HepG2 (cell line): ENCODE measurements around the gene C9orf50. TPM values are rescaled to one million over a fixed set of nuclear protein-coding genes. Genes with fewer than 3 reads are reported as not detected.
A peak's percentile ranks its signal among the peaks of the same experiment; 100 is the strongest.

ENCODE experiments used
- ATAC-seq: fragments of 200-7000 bp; cut with Tn5 transposase; 3 replicates; pipeline ENCODE4 v1.9.1; 2020; ENCODE audit warnings: mild to moderate bottlenecking, moderate library complexity
- BruUV-seq: library from RNA; stranded (reverse); fragments of 400-500 nt; replicated peaks from 2 replicates; lab custom pipeline; 2021; lab: Mats Ljungman, UMichigan
- CTCF ChIA-PET: fragments of 300-600 bp; formaldehyde crosslinking; extraction: SDS; loops from one replicate; lab custom pipeline; 2021; ENCODE audit warnings: low total read pairs, inconsistent platforms, low intra/inter-chr PET ratio; lab: Yijun Ruan, JAX
- POLR2A ChIA-PET: fragments of 350-600 bp; sonication (Branson Sonifier 250); formaldehyde crosslinking; loops from one replicate; lab custom pipeline; 2020; ENCODE audit warnings: antibody characterized with exemption, inconsistent platforms; lab: Yijun Ruan, JAX
- DNase-seq: peaks from one replicate; pipeline ENCODE4 v3.0.0-alpha.2; 2015; ENCODE audit warnings: low spot score
- FAIRE-seq: peaks from 3 replicates; lab custom pipeline; 2011; peaks lifted over from hg19 to GRCh38; lab: Jason Lieb, UNC
- H2AFZ ChIP-seq: one replicate; pipeline ENCODE4 v1.6.1; 2011; ENCODE audit warnings: low read length, inconsistent platforms
- H3K27ac ChIP-seq: fragments of 300-600 bp; 3 replicates; pipeline ENCODE4 v1.8.0; 2011; ENCODE audit warnings: mixed run types, mild to moderate bottlenecking, mixed read lengths, low read length, inconsistent platforms; ENCODE audit not compliant: insufficient read depth; ENCODE audit errors: extremely low read length
- H3K27me3 ChIP-seq, 2 experiments: fragments of 200-600 bp in 1 of 2; 2 replicates in 1 of 2; 3 replicates in 1 of 2; pipeline versions ENCODE4 v1.6.0 to v1.8.0; 2011; ENCODE audit warnings: low read length in 2 of 2, mild to moderate bottlenecking in 2 of 2, moderate library complexity in 2 of 2, inconsistent platforms in 1 of 2; ENCODE audit not compliant: insufficient read depth in 2 of 2, control insufficient read depth in 1 of 2
- H3K36me3 ChIP-seq, 2 experiments: fragments of 200-600 bp in 1 of 2; replicated peaks in 1 of 2; 2 replicates in 1 of 2; 3 replicates in 1 of 2; pipeline versions ENCODE4 v1.5.1 to v1.8.0; 2011; ENCODE audit warnings: low read length in 2 of 2, inconsistent platforms in 1 of 2; ENCODE audit not compliant: insufficient read depth in 2 of 2, control insufficient read depth in 1 of 2
- H3K4me1 ChIP-seq: 2 replicates; pipeline ENCODE4 v1.5.1; 2012; ENCODE audit warnings: low read length, inconsistent platforms; ENCODE audit not compliant: insufficient read depth
- H3K4me2 ChIP-seq: 2 replicates; pipeline ENCODE4 v1.6.0; 2011; ENCODE audit warnings: low read depth, low read length, inconsistent platforms
- H3K4me3 ChIP-seq, 3 experiments: fragments of 200-600 bp in 1 of 3; sonication (generic), shearing (Covaris generic) in 1 of 3; replicated peaks in 1 of 3; 2 replicates each; pipeline ENCODE4 v1.5.1; 2011 to 2016; ENCODE audit warnings: low read length in 3 of 3, inconsistent platforms in 2 of 3, low read depth in 2 of 3, mild to moderate bottlenecking in 2 of 3, control low read depth in 1 of 3, mixed read lengths in 1 of 3; ENCODE audit not compliant: insufficient read depth in 1 of 3
- H3K79me2 ChIP-seq: one replicate; pipeline ENCODE4 v1.6.1; 2011; ENCODE audit warnings: low read length, inconsistent platforms; ENCODE audit not compliant: insufficient read depth
- H3K9ac ChIP-seq: 2 replicates; pipeline ENCODE4 v1.6.0; 2011; ENCODE audit warnings: mild to moderate bottlenecking, low read depth, low read length, inconsistent platforms; ENCODE audit not compliant: insufficient read depth
- H3K9me3 ChIP-seq: 2 replicates; pipeline ENCODE4 v1.5.1; 2012; ENCODE audit warnings: mild to moderate bottlenecking, low read length
- H4K20me1 ChIP-seq: 2 replicates; pipeline ENCODE4 v1.6.0; 2011; ENCODE audit warnings: inconsistent platforms, mild to moderate bottlenecking, low read length, moderate library complexity; ENCODE audit not compliant: insufficient read depth
- ARNTL ChIP-seq: sonication (generic); formaldehyde crosslinking; IDR thresholded peaks from 2 replicates; pipeline ENCODE4 v1.4.0; 2020; ENCODE audit warnings: mild to moderate bottlenecking, missing genetic modification reagents
- EP300 ChIP-seq, 3 experiments: sonication (generic) in 1 of 3; formaldehyde crosslinking in 1 of 3; IDR thresholded peaks; 2 replicates each; pipeline versions ENCODE4 v1.5.1 to v1.6.1; 2011 to 2020; ENCODE audit warnings: low read depth in 2 of 3, low read length in 2 of 3, borderline replicate concordance in 1 of 3, improper control_type of control experiment in 1 of 3, mild to moderate bottlenecking in 1 of 3, missing genetic modification reagents in 1 of 3, moderate library complexity in 1 of 3
- ETV5 ChIP-seq: IDR thresholded peaks from 2 replicates; pipeline ENCODE4 v1.6.1; 2018; ENCODE audit warnings: missing biosample characterization, missing genetic modification reagents, inconsistent platforms, borderline replicate concordance
- MED1 ChIP-seq: sonication (generic); formaldehyde crosslinking; IDR thresholded peaks from 2 replicates; pipeline ENCODE4 v1.4.0; 2020; ENCODE audit warnings: missing genetic modification reagents
- MEIS1 ChIP-seq: sonication (generic); formaldehyde crosslinking; IDR thresholded peaks from 2 replicates; pipeline ENCODE4 v1.9.0; 2021; ENCODE audit warnings: mild to moderate bottlenecking, missing genetic modification reagents, moderate library complexity, borderline replicate concordance
- POLR2AphosphoS5 ChIP-seq: IDR thresholded peaks from 2 replicates; pipeline ENCODE4 v1.6.1; 2012; ENCODE audit warnings: low read depth, low read length
- THYN1 ChIP-seq: sonication (generic); formaldehyde crosslinking; IDR thresholded peaks from 2 replicates; pipeline ENCODE4 v1.8.1; 2023; ENCODE audit warnings: low read depth, mild to moderate bottlenecking, moderate library complexity, missing genetic modification reagents, borderline replicate concordance
- ZNF329 ChIP-seq: sonication (generic); formaldehyde crosslinking; IDR thresholded peaks from 2 replicates; pipeline ENCODE4 v1.9.0; 2021; ENCODE audit warnings: low read depth, mild to moderate bottlenecking, missing genetic modification reagents
- WGBS: methylation state at CpG from one replicate; pipeline ENCODE4 v1.1.6; 2017; ENCODE audit warnings: low lambda C conversion rate; 5-methylcytosine and 5-hydroxymethylcytosine counted together
- in situ Hi-C: cut with HindIII; loops from 2 replicates; pipeline ENCODE4 v1.10.0; 2017; ENCODE audit warnings: low pct_unique_long_range_greater_than_20kb; ENCODE audit not compliant: extremely low pct_ligation_motif_present
- intact Hi-C: fragments of 100-400 bp; cut with micrococcal nuclease; formaldehyde crosslinking; loops from one replicate; pipeline ENCODE4 v1.10.0; 2022; ENCODE audit not compliant: unreplicated experiment
- polyA plus RNA-seq, 8 experiments: library from polyadenylated mRNA; depleted of rRNA in 3 of 8; stranded (reverse) in 7 of 8; unstranded in 1 of 8; fragments of >200 nt; fragmentation: Illumina TruSeq in 4 of 8; extraction: Trizol in 4 of 8; gene quantifications; 2 replicates each; pipeline versions ENCODE4 v1.2.1 to v1.2.3, GENCODE V29; 2011 to 2016; ENCODE audit warnings: low read depth in 4 of 8, missing spikeins in 1 of 8, mixed read lengths in 1 of 8; ENCODE audit not compliant: insufficient read depth in 1 of 8
- total RNA-seq, 5 experiments: library from RNA; depleted of rRNA; stranded (reverse); fragments of >200 nt; fragmentation: Illumina TruSeq; extraction: Trizol; gene quantifications; 2 replicates each; pipeline ENCODE4 v1.2.3, GENCODE V29; 2016; ENCODE audit warnings: low read depth in 1 of 5
- TF ChIP-seq, protein P1 (sequence below): IDR thresholded peaks from 2 replicates; pipeline ENCODE4 v1.6.1; 2012; ENCODE audit warnings: low read length, improper control_type of control experiment

Gene C9orf50
- total and polyA plus RNA-seq, 2 of the 13 experiments (the other 11 are each of a cell fraction or from before 2014, with no cell fraction given) = not detected

DNA sequence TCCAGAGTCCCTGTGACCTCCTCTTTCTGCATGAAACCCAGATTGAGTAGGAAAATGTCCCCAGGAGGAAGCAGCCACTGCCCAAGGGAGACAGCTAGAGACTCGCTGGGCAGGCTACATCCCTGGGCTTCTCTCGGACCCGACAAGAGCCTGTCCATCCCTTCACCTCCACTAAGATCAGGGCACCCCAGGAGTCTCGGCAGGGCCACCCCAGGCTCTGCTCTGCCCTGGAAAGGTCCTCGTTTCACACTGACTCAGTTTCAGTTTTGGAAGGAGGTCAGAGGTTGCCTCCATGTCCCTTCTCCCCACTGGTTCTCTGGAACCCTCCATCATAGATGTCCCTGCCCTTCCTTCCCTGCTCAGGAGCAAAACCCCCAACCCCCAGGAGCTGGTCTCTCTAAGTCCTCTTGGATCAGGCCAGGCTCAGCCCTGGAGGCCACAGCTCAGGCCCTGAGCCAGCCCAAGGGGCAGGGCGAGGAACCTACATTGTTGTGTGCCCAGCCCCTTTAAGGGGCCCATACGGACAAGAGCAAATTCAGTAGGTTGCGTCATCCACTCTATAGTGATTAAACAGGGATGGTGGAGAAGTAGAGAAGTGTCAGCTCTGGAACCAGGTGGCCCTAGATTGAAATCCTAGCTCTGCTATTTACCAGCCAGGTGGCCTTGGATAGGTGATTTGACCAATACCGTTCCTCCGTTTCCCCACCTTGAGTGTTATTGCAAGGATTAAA lies 37.4 kb downstream of the C9orf50 start (continued):
- 0 out of 4 replicates have a peak, but pooled peaks of 1 of the 2 experiments have one; percentile 8 for TF ChIP-seq EP300 (IDR thresholded peaks at IDR 0.05; ENCODE audit: low read depth in 2 of 2, low read length in 2 of 2)
- TF ChIP-seq EP300 (CRISPR knock-in tag; IDR thresholded peaks at IDR 0.05; ENCODE audit: borderline replicate concordance) = 0 out of 2 replicates have a peak, but pooled peaks have one; percentile 33
- TF ChIP-seq ETV5 (CRISPR knock-in tag) = peak; percentile 9; the same call in 1 of the 2 replicates
- no peak for TF ChIP-seq ARNTL

DNA sequence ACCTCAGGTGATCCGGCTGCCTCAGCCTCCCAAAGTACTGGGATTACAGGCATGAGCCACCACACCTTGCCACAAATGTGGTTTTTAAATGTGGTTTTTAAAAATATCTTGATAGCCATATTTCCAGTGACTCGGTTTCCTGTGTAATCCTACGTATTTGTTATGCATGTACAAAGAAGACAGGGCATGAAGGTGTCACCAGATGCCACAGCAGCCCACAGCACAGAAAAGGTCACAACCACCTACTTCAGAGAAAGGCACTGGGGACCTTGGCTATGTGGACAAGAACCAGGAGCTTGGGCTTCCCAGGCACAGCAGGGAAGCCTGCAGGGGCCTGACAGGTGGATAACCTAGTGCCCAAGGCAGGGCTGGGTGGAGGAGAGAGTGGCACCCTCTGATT lies 38.0 kb downstream of the C9orf50 start:
- peak overlapping the region; percentile 23; the same call in 1 of the 2 replicates for H3K9ac ChIP-seq
- CTCF ChIA-PET = no interaction called here
- peak overlapping the region; percentile 21 for H3K27ac ChIP-seq
- peaks cover 75% of the 10 kb centered on the region for H3K4me1 ChIP-seq
- WGBS = 93% methylated on average over 3 of the region's 3 CpGs
- no peaks in the 10 kb centered on the region for H3K9me3 ChIP-seq
- H3K27me3 ChIP-seq = no peaks in the 10 kb centered on the region
- H2AFZ ChIP-seq = no peak overlapping the region
- POLR2A ChIA-PET = interaction anchor here (0.5 to 2.7 kb wide), 9 partner anchors 10 to 248 kb away, joined by 3 to 60 read pairs (median 8); no protein-coding TSS in a partner anchor
- peak overlapping the region; percentile 57; the same call in 1 of the 2 replicates for H3K4me2 ChIP-seq
- H3K4me3 ChIP-seq = no peak overlapping the region
- peaks cover 9% of the 10 kb centered on the region for H3K79me2 ChIP-seq
- intact Hi-C loops = no loop called here
- no peaks in the 10 kb centered on the region for H4K20me1 ChIP-seq
- H3K36me3 ChIP-seq = no peaks in the 10 kb centered on the region
- DNase-seq (no peak), FAIRE-seq (no peak), ATAC-seq (no peak)
- BruUV-seq = no TSS peak
- no peak for TF ChIP-seq ZNF329 (CRISPR knock-in tag)
- no peak for TF ChIP-seq THYN1 (CRISPR knock-in tag)
- TF ChIP-seq POLR2AphosphoS5 = no peak
- TF ChIP-seq MED1 (CRISPR knock-in tag) = no peak
- TF ChIP-seq MEIS1 (CRISPR knock-in tag) = no peak
- TF ChIP-seq, protein P1, sequence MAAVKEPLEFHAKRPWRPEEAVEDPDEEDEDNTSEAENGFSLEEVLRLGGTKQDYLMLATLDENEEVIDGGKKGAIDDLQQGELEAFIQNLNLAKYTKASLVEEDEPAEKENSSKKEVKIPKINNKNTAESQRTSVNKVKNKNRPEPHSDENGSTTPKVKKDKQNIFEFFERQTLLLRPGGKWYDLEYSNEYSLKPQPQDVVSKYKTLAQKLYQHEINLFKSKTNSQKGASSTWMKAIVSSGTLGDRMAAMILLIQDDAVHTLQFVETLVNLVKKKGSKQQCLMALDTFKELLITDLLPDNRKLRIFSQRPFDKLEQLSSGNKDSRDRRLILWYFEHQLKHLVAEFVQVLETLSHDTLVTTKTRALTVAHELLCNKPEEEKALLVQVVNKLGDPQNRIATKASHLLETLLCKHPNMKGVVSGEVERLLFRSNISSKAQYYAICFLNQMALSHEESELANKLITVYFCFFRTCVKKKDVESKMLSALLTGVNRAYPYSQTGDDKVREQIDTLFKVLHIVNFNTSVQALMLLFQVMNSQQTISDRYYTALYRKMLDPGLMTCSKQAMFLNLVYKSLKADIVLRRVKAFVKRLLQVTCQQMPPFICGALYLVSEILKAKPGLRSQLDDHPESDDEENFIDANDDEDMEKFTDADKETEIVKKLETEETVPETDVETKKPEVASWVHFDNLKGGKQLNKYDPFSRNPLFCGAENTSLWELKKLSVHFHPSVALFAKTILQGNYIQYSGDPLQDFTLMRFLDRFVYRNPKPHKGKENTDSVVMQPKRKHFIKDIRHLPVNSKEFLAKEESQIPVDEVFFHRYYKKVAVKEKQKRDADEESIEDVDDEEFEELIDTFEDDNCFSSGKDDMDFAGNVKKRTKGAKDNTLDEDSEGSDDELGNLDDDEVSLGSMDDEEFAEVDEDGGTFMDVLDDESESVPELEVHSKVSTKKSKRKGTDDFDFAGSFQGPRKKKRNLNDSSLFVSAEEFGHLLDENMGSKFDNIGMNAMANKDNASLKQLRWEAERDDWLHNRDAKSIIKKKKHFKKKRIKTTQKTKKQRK = no peak
- in situ Hi-C loops = no loop called here
